Caco-2 (cell line): Measurements from ENCODE around the gene PPM1L. TPM values are rescaled to one million over a fixed set of nuclear protein-coding genes. Genes with fewer than 3 reads are reported as not detected.

Experiments used
- BruUV-seq: library from RNA; stranded (reverse); fragments of 400-500 nt; replicated peaks from 2 replicates; lab custom pipeline; 2021; lab: Mats Ljungman, UMichigan
- CTCF ChIA-PET: fragments of 300-600 bp; sonication (Branson Sonifier 250); formaldehyde crosslinking; loops from one replicate; lab custom pipeline; 2022; ENCODE audit warnings: antibody characterized with exemption; lab: Charles Lee
- POLR2A ChIA-PET: fragments of 300-600 bp; sonication (Branson Sonifier 250); formaldehyde crosslinking; loops from one replicate; lab custom pipeline; 2022; ENCODE audit warnings: antibody characterized with exemption; lab: Charles Lee
- DNase-seq, 2 experiments: peaks; one replicate each; pipeline versions ENCODE4 v3.0.0 to v3.0.0-alpha.2; 2020 to 2022
- H3K27me3 ChIP-seq: replicated peaks from 2 replicates; pipeline ENCODE4 v1.6.0; 2011; ENCODE audit warnings: low read length; ENCODE audit not compliant: control insufficient read depth, insufficient read depth
- H3K36me3 ChIP-seq: 2 replicates; pipeline ENCODE4 v1.5.1; 2011; ENCODE audit warnings: low read length; ENCODE audit not compliant: control insufficient read depth, insufficient read depth
- H3K4me1 ChIP-seq: fragments of 250-450 bp; sonication (Bioruptor Pico); 2 replicates; pipeline ENCODE4 v1.5.1; 2020; ENCODE audit warnings: mild to moderate bottlenecking
- H3K4me3 ChIP-seq: 2 replicates; pipeline ENCODE4 v1.5.1; 2011; ENCODE audit warnings: low read depth, mild to moderate bottlenecking, control low read depth, low read length
- H3K9me3 ChIP-seq: fragments of 250-450 bp; sonication (Bioruptor Pico); 2 replicates; pipeline ENCODE4 v1.5.1; 2020; ENCODE audit warnings: mild to moderate bottlenecking, moderate library complexity
- H3K27ac Mint-ChIP-seq: one replicate; pipeline ENCODE4 v1.8.0; 2022; ENCODE audit warnings: mixed read lengths; ENCODE audit not compliant: unreplicated experiment
- H3K27me3 Mint-ChIP-seq: one replicate; pipeline ENCODE4 v1.8.0; 2022; ENCODE audit warnings: mixed read lengths; ENCODE audit not compliant: insufficient read depth, unreplicated experiment
- H3K36me3 Mint-ChIP-seq: one replicate; pipeline ENCODE4 v1.8.0; 2022; ENCODE audit warnings: mild to moderate bottlenecking, mixed read lengths; ENCODE audit not compliant: insufficient read depth, unreplicated experiment
- H3K4me1 Mint-ChIP-seq: one replicate; pipeline ENCODE4 v1.8.0; 2022; ENCODE audit warnings: low read depth, mixed read lengths; ENCODE audit not compliant: unreplicated experiment
- H3K4me3 Mint-ChIP-seq: one replicate; pipeline ENCODE4 v1.8.0; 2022; ENCODE audit warnings: mild to moderate bottlenecking, moderate library complexity, mixed read lengths; ENCODE audit not compliant: unreplicated experiment
- H3K9me3 Mint-ChIP-seq: one replicate; pipeline ENCODE4 v1.8.0; 2022; ENCODE audit warnings: mixed read lengths; ENCODE audit not compliant: unreplicated experiment
- CTCF ChIP-seq, 2 experiments: fragments of 200-600 bp in 1 of 2; IDR thresholded peaks; 1 replicate in 1 of 2; 2 replicates in 1 of 2; pipeline versions ENCODE4 v1.5.1 to v1.8.0; 2011 to 2022; ENCODE audit warnings: antibody characterized with exemption in 1 of 2, control low read depth in 1 of 2, inconsistent platforms in 1 of 2, low read depth in 1 of 2, low read length in 1 of 2, mild to moderate bottlenecking in 1 of 2, moderate library complexity in 1 of 2; ENCODE audit not compliant: insufficient read depth in 1 of 2, severe bottlenecking in 1 of 2, unreplicated experiment in 1 of 2
- intact Hi-C: fragments of 100-400 bp; cut with micrococcal nuclease; formaldehyde crosslinking; loops from one replicate; pipeline ENCODE4 v1.10.0; 2022; ENCODE audit not compliant: unreplicated experiment
- total RNA-seq: library from RNA; stranded (reverse); gene quantifications from 2 replicates; pipeline ENCODE4 v1.2.3, GENCODE V29; 2022

Gene PPM1L
- total RNA-seq, 1 experiment from 2014 or later = 2.0 TPM

GRCh38 chr3:160748787-160749186 is 7.2 kb upstream of the PPM1L start:
- no peaks in the 10 kb centered on the region for H3K9me3 Mint-ChIP-seq
- POLR2A ChIA-PET = no interaction called here
- Histone ChIP-seq H3K4me3 (no peak overlapping the region), H3K36me3 (no peaks in the 10 kb centered on the region), H3K4me1 (peaks cover 2% of the 10 kb centered on the region), H3K9me3 (no peaks in the 10 kb centered on the region), H3K27me3 (no peaks in the 10 kb centered on the region)
- intact Hi-C loops = no loop called here
- H3K27me3 Mint-ChIP-seq = peaks cover 18% of the 10 kb centered on the region
- H3K4me1 Mint-ChIP-seq = no peaks in the 10 kb centered on the region
- BruUV-seq = no TSS peak
- CTCF ChIA-PET = no interaction called here
- H3K36me3 Mint-ChIP-seq = no peaks in the 10 kb centered on the region
- no peak overlapping the region for H3K27ac Mint-ChIP-seq
- no peak for TF ChIP-seq CTCF (IDR thresholded peaks at IDR 0.05; ENCODE audit: insufficient read depth in 1 of 2, low read depth in 1 of 2, low read length in 1 of 2, severe bottlenecking in 1 of 2, unreplicated experiment in 1 of 2)
- no peak for DNase-seq
- no peak overlapping the region for H3K4me3 Mint-ChIP-seq

- Mint-ChIP-seq H3K4me1 (no peaks in the 10 kb centered on the region), H3K27ac (no peak overlapping the region), H3K36me3 (peaks cover 6% of the 10 kb centered on the region), H3K27me3 (peaks cover 14% of the 10 kb centered on the region), H3K4me3 (peak overlapping the region; percentile 85), H3K9me3 (no peaks in the 10 kb centered on the region)
- ChIA-PET CTCF (no interaction called here), POLR2A (no interaction called here)
- BruUV-seq = no TSS peak
- intact Hi-C loops = loop anchor here (2.0 to 10.0 kb wide), 4 partner anchors 31 to 189 kb away; partner anchors contain the start of gene KPNA4
- H3K4me1 ChIP-seq = peaks cover 11% of the 10 kb centered on the region
- no peaks in the 10 kb centered on the region for H3K9me3 ChIP-seq
- TF ChIP-seq CTCF (IDR thresholded peaks at IDR 0.05; ENCODE audit: insufficient read depth in 1 of 2, low read depth in 1 of 2, low read length in 1 of 2, severe bottlenecking in 1 of 2, unreplicated experiment in 1 of 2) = no peak
- H3K27me3 ChIP-seq = no peaks in the 10 kb centered on the region; the same call in 1 of the 2 replicates
- H3K4me3 ChIP-seq = peak overlapping the region; percentile 63
- H3K36me3 ChIP-seq = no peaks in the 10 kb centered on the region
- no peak for DNase-seq
Measured at GRCh38 chr3:160753953-160754352, 2.1 kb upstream of the PPM1L start.

- ChIA-PET CTCF (no interaction called here), POLR2A (no interaction called here)
- H3K9me3 ChIP-seq = no peaks in the 10 kb centered on the region
- intact Hi-C loops = loop anchor here (2.0 to 10.0 kb wide), 4 partner anchors 30 to 190 kb away; partner anchors contain the start of gene KPNA4
- Mint-ChIP-seq H3K4me1 (no peaks in the 10 kb centered on the region), H3K4me3 (peak overlapping the region; percentile 85), H3K9me3 (no peaks in the 10 kb centered on the region), H3K27ac (peak overlapping the region; percentile 90), H3K27me3 (peaks cover 11% of the 10 kb centered on the region), H3K36me3 (peaks cover 6% of the 10 kb centered on the region)
- peak overlapping the region; percentile 63 for H3K4me3 ChIP-seq
- BruUV-seq = no TSS peak
- H3K27me3 ChIP-seq = no peaks in the 10 kb centered on the region; the same call in 1 of the 2 replicates
- TF ChIP-seq CTCF (IDR thresholded peaks at IDR 0.05; ENCODE audit: insufficient read depth in 1 of 2, low read depth in 1 of 2, low read length in 1 of 2, severe bottlenecking in 1 of 2, unreplicated experiment in 1 of 2) = no peak
- DNase-seq = peak in 1 of 2 experiments; percentile 31
- H3K4me1 ChIP-seq = peaks cover 11% of the 10 kb centered on the region
- H3K36me3 ChIP-seq = no peaks in the 10 kb centered on the region
Measured at GRCh38 chr3:160754371-160754854, 1.6 kb upstream of the PPM1L start.
